Neural cell (in vitro differentiated cells): ENCODE data around the gene SYNE3.

Experiments
- CTCF ChIP-seq: fragments of 450-650 bp; IDR thresholded peaks from 2 replicates; pipeline ENCODE4 v1.5.1; 2014; ENCODE audit warnings: antibody characterized with exemption, mild to moderate bottlenecking, moderate library complexity; ENCODE audit not compliant: poor library complexity, severe bottlenecking
- EP300 ChIP-seq: fragments of 450-650 bp; conservative IDR thresholded peaks from 2 replicates; pipeline ENCODE4 v1.6.1; 2014; ENCODE audit warnings: antibody characterized with exemption, mild to moderate bottlenecking, moderate library complexity; ENCODE audit not compliant: poor library complexity, severe bottlenecking
- EZH2 ChIP-seq: fragments of 200-600, 300-800 bp; shearing (Covaris generic), sonication (generic); IDR thresholded peaks from 2 replicates; pipeline ENCODE4 v1.6.1; 2014; ENCODE audit warnings: antibody characterized with exemption, low read length, borderline replicate concordance, mild to moderate bottlenecking; ENCODE audit not compliant: insufficient read depth, poor library complexity, severe bottlenecking
- POLR2AphosphoS5 ChIP-seq: IDR thresholded peaks from 2 replicates; pipeline ENCODE4 v1.6.1; 2012
- RAD21 ChIP-seq: fragments of 450-650 bp; conservative IDR thresholded peaks from 2 replicates; pipeline ENCODE4 v1.6.1; 2014; ENCODE audit warnings: antibody characterized with exemption, mild to moderate bottlenecking, moderate library complexity
- TF ChIP-seq, protein P1 (sequence below): IDR thresholded peaks from 2 replicates; pipeline ENCODE4 v1.6.1; 2012; ENCODE audit warnings: borderline replicate concordance

- TF ChIP-seq CTCF (no peak), EP300 (no peak), POLR2AphosphoS5 (no peak), EZH2 (no peak), RAD21 (no peak)
- TF ChIP-seq, protein P1, sequence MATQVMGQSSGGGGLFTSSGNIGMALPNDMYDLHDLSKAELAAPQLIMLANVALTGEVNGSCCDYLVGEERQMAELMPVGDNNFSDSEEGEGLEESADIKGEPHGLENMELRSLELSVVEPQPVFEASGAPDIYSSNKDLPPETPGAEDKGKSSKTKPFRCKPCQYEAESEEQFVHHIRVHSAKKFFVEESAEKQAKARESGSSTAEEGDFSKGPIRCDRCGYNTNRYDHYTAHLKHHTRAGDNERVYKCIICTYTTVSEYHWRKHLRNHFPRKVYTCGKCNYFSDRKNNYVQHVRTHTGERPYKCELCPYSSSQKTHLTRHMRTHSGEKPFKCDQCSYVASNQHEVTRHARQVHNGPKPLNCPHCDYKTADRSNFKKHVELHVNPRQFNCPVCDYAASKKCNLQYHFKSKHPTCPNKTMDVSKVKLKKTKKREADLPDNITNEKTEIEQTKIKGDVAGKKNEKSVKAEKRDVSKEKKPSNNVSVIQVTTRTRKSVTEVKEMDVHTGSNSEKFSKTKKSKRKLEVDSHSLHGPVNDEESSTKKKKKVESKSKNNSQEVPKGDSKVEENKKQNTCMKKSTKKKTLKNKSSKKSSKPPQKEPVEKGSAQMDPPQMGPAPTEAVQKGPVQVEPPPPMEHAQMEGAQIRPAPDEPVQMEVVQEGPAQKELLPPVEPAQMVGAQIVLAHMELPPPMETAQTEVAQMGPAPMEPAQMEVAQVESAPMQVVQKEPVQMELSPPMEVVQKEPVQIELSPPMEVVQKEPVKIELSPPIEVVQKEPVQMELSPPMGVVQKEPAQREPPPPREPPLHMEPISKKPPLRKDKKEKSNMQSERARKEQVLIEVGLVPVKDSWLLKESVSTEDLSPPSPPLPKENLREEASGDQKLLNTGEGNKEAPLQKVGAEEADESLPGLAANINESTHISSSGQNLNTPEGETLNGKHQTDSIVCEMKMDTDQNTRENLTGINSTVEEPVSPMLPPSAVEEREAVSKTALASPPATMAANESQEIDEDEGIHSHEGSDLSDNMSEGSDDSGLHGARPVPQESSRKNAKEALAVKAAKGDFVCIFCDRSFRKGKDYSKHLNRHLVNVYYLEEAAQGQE: no peak
These were observed 36.7 kb upstream of the SYNE3 start for GRCh38 chr14:95553141-95553540.
